Upper lobe of left lung (tissue), 4 donors: ENCODE measurements around the gene MED28.

Experiments
- EP300 ChIP-seq, 4 donors: sonication (generic); formaldehyde crosslinking; IDR thresholded peaks; one replicate each; pipeline ENCODE4 v1.5.1; 2017; ENCODE audit warnings: antibody characterized with exemption in 4 of 4, control low read depth in 2 of 4
- POLR2A ChIP-seq, 4 donors: fragments of 450-650 bp; IDR thresholded peaks; one replicate each; pipeline ENCODE4 v1.5.1; 2016 to 2017; ENCODE audit warnings: antibody characterized with exemption in 4 of 4, mild to moderate bottlenecking in 2 of 4
- POLR2AphosphoS5 ChIP-seq, 2 donors: sonication (generic); formaldehyde crosslinking; IDR thresholded peaks; one replicate each; pipeline ENCODE4 v1.5.1; 2017; ENCODE audit warnings: antibody characterized with exemption in 2 of 2
- TF ChIP-seq, protein P1 (sequence below), 6 experiments: fragments of 450-650 bp in 4 of 6; fragments of 200-600 bp in 2 of 6; sonication (generic) in 2 of 6; IDR thresholded peaks; one replicate each; pipeline ENCODE4 v1.5.1; 2016 to 2019; ENCODE audit warnings: antibody characterized with exemption in 6 of 6

DNA sequence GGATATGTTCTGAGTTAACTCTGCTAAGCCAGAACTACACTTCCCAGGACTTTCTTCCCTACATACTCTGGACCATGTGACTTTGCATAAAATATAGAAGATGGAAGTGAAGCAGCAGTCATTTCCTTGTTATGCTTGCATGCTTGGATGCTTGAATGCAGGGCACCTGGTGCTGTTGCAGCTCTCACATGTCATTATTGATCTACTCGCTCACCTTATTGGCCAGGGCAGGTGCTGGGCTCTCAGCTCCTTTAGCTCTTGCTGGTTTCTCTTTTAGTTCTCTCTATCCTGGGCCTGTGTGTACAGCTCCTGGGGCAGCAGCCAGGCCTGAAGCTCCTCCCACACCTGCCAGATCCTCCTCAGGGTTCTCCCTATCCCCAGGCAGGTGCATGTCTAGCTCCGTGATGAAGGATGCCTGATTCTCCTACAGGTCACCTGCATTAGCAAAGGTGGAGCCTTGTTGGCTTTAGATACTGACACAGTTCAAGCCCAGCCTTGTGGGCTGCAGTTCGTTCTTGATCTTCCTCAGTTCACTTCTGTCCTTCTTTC is 53.3 kb downstream of the MED28 start:
- TF ChIP-seq POLR2A (IDR thresholded peaks at IDR 0.05) (no peak), EP300 (IDR thresholded peaks at IDR 0.05) (no peak), POLR2AphosphoS5 (IDR thresholded peaks at IDR 0.05) (no peak)
- TF ChIP-seq, protein P1, sequence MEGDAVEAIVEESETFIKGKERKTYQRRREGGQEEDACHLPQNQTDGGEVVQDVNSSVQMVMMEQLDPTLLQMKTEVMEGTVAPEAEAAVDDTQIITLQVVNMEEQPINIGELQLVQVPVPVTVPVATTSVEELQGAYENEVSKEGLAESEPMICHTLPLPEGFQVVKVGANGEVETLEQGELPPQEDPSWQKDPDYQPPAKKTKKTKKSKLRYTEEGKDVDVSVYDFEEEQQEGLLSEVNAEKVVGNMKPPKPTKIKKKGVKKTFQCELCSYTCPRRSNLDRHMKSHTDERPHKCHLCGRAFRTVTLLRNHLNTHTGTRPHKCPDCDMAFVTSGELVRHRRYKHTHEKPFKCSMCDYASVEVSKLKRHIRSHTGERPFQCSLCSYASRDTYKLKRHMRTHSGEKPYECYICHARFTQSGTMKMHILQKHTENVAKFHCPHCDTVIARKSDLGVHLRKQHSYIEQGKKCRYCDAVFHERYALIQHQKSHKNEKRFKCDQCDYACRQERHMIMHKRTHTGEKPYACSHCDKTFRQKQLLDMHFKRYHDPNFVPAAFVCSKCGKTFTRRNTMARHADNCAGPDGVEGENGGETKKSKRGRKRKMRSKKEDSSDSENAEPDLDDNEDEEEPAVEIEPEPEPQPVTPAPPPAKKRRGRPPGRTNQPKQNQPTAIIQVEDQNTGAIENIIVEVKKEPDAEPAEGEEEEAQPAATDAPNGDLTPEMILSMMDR (IDR thresholded peaks at IDR 0.05) = no peak
